ENCODE results near the gene C1GALT1. TPM values are rescaled to one million over a fixed set of nuclear protein-coding genes. Genes with fewer than 3 reads are reported as not detected.

C1GALT1 gene
- total RNA-seq, 1 donor from 2014 or later: 25.2 TPM

DNA sequence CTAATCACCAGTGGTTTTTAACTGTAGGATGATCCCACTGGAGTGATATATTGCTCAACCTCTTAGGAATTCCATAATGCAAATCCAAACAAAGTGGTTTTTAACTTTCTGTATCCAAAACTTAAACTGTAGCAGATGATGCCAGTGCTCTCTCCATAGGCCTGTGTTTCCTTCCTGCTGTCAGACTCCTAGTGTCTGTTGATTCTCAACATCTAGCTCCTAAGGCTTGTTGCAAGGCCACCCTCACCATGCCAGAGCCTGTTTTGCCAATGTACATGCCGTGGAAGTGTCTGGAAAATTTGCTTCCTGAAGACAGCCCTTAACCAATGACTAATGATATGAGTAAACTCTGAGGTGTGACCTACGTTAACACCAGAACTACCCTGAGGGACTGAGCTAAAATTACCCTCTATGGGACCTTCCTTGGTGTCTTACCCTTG, 39.3 kb downstream of the C1GALT1 start:
- Mint-ChIP-seq H3K27me3 (ENCODE audit: low read depth) (no peaks in the 10 kb centered on the region), H3K9me3 (ENCODE audit: low read depth) (peaks cover 5% of the 10 kb centered on the region), H3K4me3 (ENCODE audit: unreplicated experiment) (no peak overlapping the region), H3K4me1 (ENCODE audit: low read depth) (peaks cover 30% of the 10 kb centered on the region), H3K27ac (ENCODE audit: unreplicated experiment) (peak overlapping the region; percentile 93), H3K36me3 (ENCODE audit: low read depth) (peaks cover 2% of the 10 kb centered on the region)
- TF ChIP-seq, protein P1, sequence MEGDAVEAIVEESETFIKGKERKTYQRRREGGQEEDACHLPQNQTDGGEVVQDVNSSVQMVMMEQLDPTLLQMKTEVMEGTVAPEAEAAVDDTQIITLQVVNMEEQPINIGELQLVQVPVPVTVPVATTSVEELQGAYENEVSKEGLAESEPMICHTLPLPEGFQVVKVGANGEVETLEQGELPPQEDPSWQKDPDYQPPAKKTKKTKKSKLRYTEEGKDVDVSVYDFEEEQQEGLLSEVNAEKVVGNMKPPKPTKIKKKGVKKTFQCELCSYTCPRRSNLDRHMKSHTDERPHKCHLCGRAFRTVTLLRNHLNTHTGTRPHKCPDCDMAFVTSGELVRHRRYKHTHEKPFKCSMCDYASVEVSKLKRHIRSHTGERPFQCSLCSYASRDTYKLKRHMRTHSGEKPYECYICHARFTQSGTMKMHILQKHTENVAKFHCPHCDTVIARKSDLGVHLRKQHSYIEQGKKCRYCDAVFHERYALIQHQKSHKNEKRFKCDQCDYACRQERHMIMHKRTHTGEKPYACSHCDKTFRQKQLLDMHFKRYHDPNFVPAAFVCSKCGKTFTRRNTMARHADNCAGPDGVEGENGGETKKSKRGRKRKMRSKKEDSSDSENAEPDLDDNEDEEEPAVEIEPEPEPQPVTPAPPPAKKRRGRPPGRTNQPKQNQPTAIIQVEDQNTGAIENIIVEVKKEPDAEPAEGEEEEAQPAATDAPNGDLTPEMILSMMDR (IDR thresholded peaks at IDR 0.05): no peak
- no peak for DNase-seq (ENCODE audit: low spot score)

GRCh38 chr7:7223250-7223649, 40.9 kb downstream of the C1GALT1 start:
- peaks cover 5% of the 10 kb centered on the region for H3K9me3 Mint-ChIP-seq (ENCODE audit: low read depth)
- peaks cover 30% of the 10 kb centered on the region for H3K4me1 Mint-ChIP-seq (ENCODE audit: low read depth)
- H3K36me3 Mint-ChIP-seq (ENCODE audit: low read depth): peaks cover 2% of the 10 kb centered on the region
- H3K4me3 Mint-ChIP-seq (ENCODE audit: unreplicated experiment): no peak overlapping the region
- H3K27ac Mint-ChIP-seq (ENCODE audit: unreplicated experiment): no peak overlapping the region
- no peaks in the 10 kb centered on the region for H3K27me3 Mint-ChIP-seq (ENCODE audit: low read depth)
- DNase-seq (ENCODE audit: low spot score): no peak
- TF ChIP-seq, protein P1 (IDR thresholded peaks at IDR 0.05): no peak

DNA sequence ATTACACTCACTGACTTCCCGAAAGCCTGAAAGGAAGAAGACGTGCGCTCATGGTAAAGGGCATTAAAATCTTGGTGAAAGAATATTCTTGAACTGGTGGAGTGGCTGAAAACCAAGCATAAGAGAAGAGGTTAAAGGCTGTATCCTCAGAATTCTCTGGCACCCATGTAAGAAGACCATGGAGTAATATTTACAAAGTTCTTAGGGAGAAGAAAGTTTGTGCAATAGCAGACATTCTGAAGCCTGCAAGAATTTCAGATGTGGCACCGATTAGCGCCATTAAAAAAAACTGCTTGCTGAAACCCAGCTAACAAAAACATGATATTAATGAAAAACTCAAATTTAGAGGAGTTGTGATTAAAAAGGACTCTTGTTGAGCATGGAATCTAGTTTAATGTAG, 44.1 kb downstream of the C1GALT1 start:
- peaks cover 12% of the 10 kb centered on the region for H3K4me1 Mint-ChIP-seq (ENCODE audit: low read depth)
- H3K4me3 Mint-ChIP-seq (ENCODE audit: unreplicated experiment): no peak overlapping the region
- H3K9me3 Mint-ChIP-seq (ENCODE audit: low read depth): peaks cover 13% of the 10 kb centered on the region
- no peaks in the 10 kb centered on the region for H3K27me3 Mint-ChIP-seq (ENCODE audit: low read depth)
- TF ChIP-seq, protein P1 (IDR thresholded peaks at IDR 0.05): no peak
- no peak overlapping the region for H3K27ac Mint-ChIP-seq (ENCODE audit: unreplicated experiment)
- peaks cover 6% of the 10 kb centered on the region for H3K36me3 Mint-ChIP-seq (ENCODE audit: low read depth)
- no peak for DNase-seq (ENCODE audit: low spot score)

- TF ChIP-seq, protein P1 (IDR thresholded peaks at IDR 0.05): no peak
- H3K27ac Mint-ChIP-seq (ENCODE audit: unreplicated experiment): no peak overlapping the region
- no peaks in the 10 kb centered on the region for H3K27me3 Mint-ChIP-seq (ENCODE audit: low read depth)
- no peak overlapping the region for H3K4me3 Mint-ChIP-seq (ENCODE audit: unreplicated experiment)
- no peak for DNase-seq (ENCODE audit: low spot score)
- no peaks in the 10 kb centered on the region for H3K4me1 Mint-ChIP-seq (ENCODE audit: low read depth)
- peaks cover 12% of the 10 kb centered on the region for H3K36me3 Mint-ChIP-seq (ENCODE audit: low read depth)
- H3K9me3 Mint-ChIP-seq (ENCODE audit: low read depth): peaks cover 22% of the 10 kb centered on the region
Observed at GRCh38 chr7:7228472-7228871, 46.1 kb downstream of the C1GALT1 start.

- Mint-ChIP-seq H3K27ac (ENCODE audit: unreplicated experiment) (no peak overlapping the region), H3K36me3 (ENCODE audit: low read depth) (peaks cover 12% of the 10 kb centered on the region), H3K4me3 (ENCODE audit: unreplicated experiment) (no peak overlapping the region), H3K9me3 (ENCODE audit: low read depth) (peaks cover 22% of the 10 kb centered on the region), H3K4me1 (ENCODE audit: low read depth) (peaks cover 4% of the 10 kb centered on the region), H3K27me3 (ENCODE audit: low read depth) (no peaks in the 10 kb centered on the region)
- no peak for DNase-seq (ENCODE audit: low spot score)
- TF ChIP-seq, protein P1 (IDR thresholded peaks at IDR 0.05): no peak
Observed at GRCh38 chr7:7228967-7229366, 46.6 kb downstream of the C1GALT1 start.
